Skin epidermis (tissue), 12 donors: ENCODE results near the gene DEFB113.
"Not testable (repeated sequence)": the region's sequence is repeated elsewhere in the genome, so short reads cannot be mapped to it uniquely, and the experiment has no call there.

Experiments used
- H3K27ac ChIP-seq, 21 experiments: fragments of 200-600 bp; sonication (generic) in 11 of 21; one replicate each; pipeline ENCODE4 v1.5.0; 2020; ENCODE audit warnings: mild to moderate bottlenecking in 3 of 21, inconsistent platforms in 2 of 21, moderate library complexity in 2 of 21
- H3K4me3 ChIP-seq, 7 experiments: fragments of 200-600 bp; sonication (generic) in 2 of 7; one replicate each; pipeline ENCODE4 v1.5.0; 2020; ENCODE audit warnings: inconsistent platforms in 2 of 7, mild to moderate bottlenecking in 2 of 7, moderate library complexity in 1 of 7

DEFB113 gene

GRCh38 chr6:49969605-49970004, at the start of gene DEFB113:
Gene DEFB113 (minus strand): TSS chr6:49969625. CDS start chr6:49969625, 0 bp downstream.
- Histone ChIP-seq H3K27ac (no peak within 1 kb of the TSS), H3K4me3 (no peak within 1 kb of the TSS)

- Histone ChIP-seq H3K4me3 (no peak overlapping the region), H3K27ac (no peak overlapping the region)
Measured at GRCh38 chr6:50007819-50008218, 38.4 kb upstream of the DEFB113 start.

GRCh38 chr6:50003139-50003538, 33.7 kb upstream of the DEFB113 start:
- Histone ChIP-seq H3K27ac (no peak overlapping the region), H3K4me3 (no peak overlapping the region)

- H3K27ac ChIP-seq, result no peak overlapping the region
- H3K4me3 ChIP-seq, result no peak overlapping the region
Measured at GRCh38 chr6:49995278-49995677, 25.9 kb upstream of the DEFB113 start.

- Histone ChIP-seq H3K4me3 (no peak overlapping the region), H3K27ac (no peak overlapping the region)
Measured at GRCh38 chr6:49988900-49989299, 19.5 kb upstream of the DEFB113 start.

GRCh38 chr6:49987749-49988148, 18.3 kb upstream of the DEFB113 start:
- Histone ChIP-seq H3K4me3 (no peak overlapping the region), H3K27ac (no peak overlapping the region)

GRCh38 chr6:49986551-49986950, 17.1 kb upstream of the DEFB113 start:
- H3K27ac ChIP-seq, result no peak overlapping the region
- no peak overlapping the region for H3K4me3 ChIP-seq

- H3K27ac ChIP-seq, result no peak overlapping the region
- H3K4me3 ChIP-seq, result no peak overlapping the region
Measured at GRCh38 chr6:49982046-49982445, 12.6 kb upstream of the DEFB113 start.

GRCh38 chr6:49980898-49981297, 11.5 kb upstream of the DEFB113 start:
- Histone ChIP-seq H3K27ac (no peak overlapping the region), H3K4me3 (no peak overlapping the region)

GRCh38 chr6:49979584-49979983, 10.2 kb upstream of the DEFB113 start:
- Histone ChIP-seq H3K27ac (no peak overlapping the region), H3K4me3 (no peak overlapping the region)

- H3K4me3 ChIP-seq, result no peak overlapping the region
Measured at GRCh38 chr6:49978332-49979226, 9.2 kb upstream of the DEFB113 start.

GRCh38 chr6:49966823-49967222, 2.6 kb downstream of the DEFB113 start:
- no peak overlapping the region for H3K4me3 ChIP-seq
- H3K27ac ChIP-seq, result no peak overlapping the region

More at GRCh38 chr6:49978332-49979226, 9.2 kb upstream of the DEFB113 start:
- H3K27ac ChIP-seq, result no peak overlapping the region

GRCh38 chr6:49966334-49966733, 3.1 kb downstream of the DEFB113 start:
- H3K27ac ChIP-seq, result no peak overlapping the region
- no peak overlapping the region for H3K4me3 ChIP-seq

GRCh38 chr6:49964064-49964463, 5.4 kb downstream of the DEFB113 start, which contains the start of gene DEFB114:
Gene DEFB114 (minus strand): TSS chr6:49964164. CDS start chr6:49964105, 59 bp downstream.
- no peak within 1 kb of the TSS for H3K27ac ChIP-seq
- H3K4me3 ChIP-seq, result no peak within 1 kb of the TSS

GRCh38 chr6:49958180-49958579, 11.2 kb downstream of the DEFB113 start:
- H3K4me3 ChIP-seq, result no peak overlapping the region
- no peak overlapping the region for H3K27ac ChIP-seq

- Histone ChIP-seq H3K4me3 (no peak overlapping the region), H3K27ac (no peak overlapping the region)
Measured at GRCh38 chr6:49955847-49956246, 13.6 kb downstream of the DEFB113 start.

- Histone ChIP-seq H3K27ac (no peak overlapping the region), H3K4me3 (no peak overlapping the region)
Measured at GRCh38 chr6:49951926-49952325, 17.5 kb downstream of the DEFB113 start.

GRCh38 chr6:49950415-49950751, 19.0 kb downstream of the DEFB113 start:
- no peak overlapping the region for H3K4me3 ChIP-seq

GRCh38 chr6:49949062-49949461, 20.4 kb downstream of the DEFB113 start:
- no peak overlapping the region for H3K4me3 ChIP-seq
- H3K27ac ChIP-seq, result no peak overlapping the region

More at GRCh38 chr6:49950415-49950751, 19.0 kb downstream of the DEFB113 start:
- H3K27ac ChIP-seq, result no peak overlapping the region

GRCh38 chr6:49946835-49947234, 22.6 kb downstream of the DEFB113 start:
- no peak overlapping the region for H3K27ac ChIP-seq
- no peak overlapping the region for H3K4me3 ChIP-seq

- H3K27ac ChIP-seq, H3K4me3 ChIP-seq: not testable (repeated sequence)
Measured at GRCh38 chr6:49944068-49944467, 25.4 kb downstream of the DEFB113 start.
